Vagina (tissue), 2 donors: ENCODE measurements around the gene SYNM. TPM values are rescaled to one million over a fixed set of nuclear protein-coding genes. Genes with fewer than 3 reads are reported as not detected.

Source experiments
- DNase-seq, 2 donors: peaks; one replicate each; pipeline ENCODE4 v3.0.0-alpha.2; 2017; ENCODE audit errors: extremely low spot score in 2 of 2
- H3K27ac ChIP-seq: fragments of 200-600 bp; sonication (generic); one replicate; pipeline ENCODE4 v1.5.1; 2019
- H3K27me3 ChIP-seq: fragments of 200-600 bp; sonication (generic); one replicate; pipeline ENCODE4 v1.5.1; 2019
- H3K36me3 ChIP-seq, 2 donors: fragments of 200-600 bp; sonication (generic); one replicate each; pipeline ENCODE4 v1.5.1; 2017 to 2019
- H3K4me1 ChIP-seq: fragments of 200-600 bp; sonication (generic); one replicate; pipeline ENCODE4 v1.5.1; 2019
- H3K4me3 ChIP-seq, 2 donors: fragments of 200-600 bp; sonication (generic); 1 replicate in 1 of 2; 2 replicates in 1 of 2; pipeline ENCODE4 v1.5.1; 2016 to 2019
- H3K9me3 ChIP-seq: fragments of 200-600 bp; sonication (generic); one replicate; pipeline ENCODE4 v1.5.1; 2019
- CTCF ChIP-seq, 3 experiments: fragments of 450-650 bp in 2 of 3; fragments of 200-600 bp in 1 of 3; sonication (generic) in 1 of 3; IDR thresholded peaks; one replicate each; pipeline ENCODE4 v1.5.1; 2017 to 2019; ENCODE audit warnings: antibody characterized with exemption in 3 of 3, mild to moderate bottlenecking in 2 of 3, moderate library complexity in 2 of 3
- POLR2A ChIP-seq, 2 donors: fragments of 450-650 bp; IDR thresholded peaks; one replicate each; pipeline ENCODE4 v1.6.1; 2017; ENCODE audit warnings: antibody characterized with exemption in 2 of 2, mild to moderate bottlenecking in 2 of 2, moderate library complexity in 2 of 2
- POLR2AphosphoS5 ChIP-seq, 2 donors: sonication (generic); formaldehyde crosslinking; IDR thresholded peaks; one replicate each; pipeline ENCODE4 v1.9.0; 2017; ENCODE audit warnings: antibody characterized with exemption in 2 of 2, mild to moderate bottlenecking in 2 of 2, low read depth in 1 of 2; ENCODE audit not compliant: insufficient read depth in 1 of 2
- intact Hi-C: fragments of 100-400 bp; cut with DNase I; formaldehyde crosslinking; loops from one replicate; pipeline ENCODE4 v1.15.1; 2023
- total RNA-seq: library from RNA; depleted of rRNA; stranded (reverse); fragments of >200 nt; gene quantifications from one replicate; pipeline ENCODE4 v1.2.3, GENCODE V29; 2016

Gene SYNM, protein sequence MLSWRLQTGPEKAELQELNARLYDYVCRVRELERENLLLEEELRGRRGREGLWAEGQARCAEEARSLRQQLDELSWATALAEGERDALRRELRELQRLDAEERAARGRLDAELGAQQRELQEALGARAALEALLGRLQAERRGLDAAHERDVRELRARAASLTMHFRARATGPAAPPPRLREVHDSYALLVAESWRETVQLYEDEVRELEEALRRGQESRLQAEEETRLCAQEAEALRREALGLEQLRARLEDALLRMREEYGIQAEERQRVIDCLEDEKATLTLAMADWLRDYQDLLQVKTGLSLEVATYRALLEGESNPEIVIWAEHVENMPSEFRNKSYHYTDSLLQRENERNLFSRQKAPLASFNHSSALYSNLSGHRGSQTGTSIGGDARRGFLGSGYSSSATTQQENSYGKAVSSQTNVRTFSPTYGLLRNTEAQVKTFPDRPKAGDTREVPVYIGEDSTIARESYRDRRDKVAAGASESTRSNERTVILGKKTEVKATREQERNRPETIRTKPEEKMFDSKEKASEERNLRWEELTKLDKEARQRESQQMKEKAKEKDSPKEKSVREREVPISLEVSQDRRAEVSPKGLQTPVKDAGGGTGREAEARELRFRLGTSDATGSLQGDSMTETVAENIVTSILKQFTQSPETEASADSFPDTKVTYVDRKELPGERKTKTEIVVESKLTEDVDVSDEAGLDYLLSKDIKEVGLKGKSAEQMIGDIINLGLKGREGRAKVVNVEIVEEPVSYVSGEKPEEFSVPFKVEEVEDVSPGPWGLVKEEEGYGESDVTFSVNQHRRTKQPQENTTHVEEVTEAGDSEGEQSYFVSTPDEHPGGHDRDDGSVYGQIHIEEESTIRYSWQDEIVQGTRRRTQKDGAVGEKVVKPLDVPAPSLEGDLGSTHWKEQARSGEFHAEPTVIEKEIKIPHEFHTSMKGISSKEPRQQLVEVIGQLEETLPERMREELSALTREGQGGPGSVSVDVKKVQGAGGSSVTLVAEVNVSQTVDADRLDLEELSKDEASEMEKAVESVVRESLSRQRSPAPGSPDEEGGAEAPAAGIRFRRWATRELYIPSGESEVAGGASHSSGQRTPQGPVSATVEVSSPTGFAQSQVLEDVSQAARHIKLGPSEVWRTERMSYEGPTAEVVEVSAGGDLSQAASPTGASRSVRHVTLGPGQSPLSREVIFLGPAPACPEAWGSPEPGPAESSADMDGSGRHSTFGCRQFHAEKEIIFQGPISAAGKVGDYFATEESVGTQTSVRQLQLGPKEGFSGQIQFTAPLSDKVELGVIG (N-terminal part only)
- total RNA-seq: 62.6 TPM

DNA sequence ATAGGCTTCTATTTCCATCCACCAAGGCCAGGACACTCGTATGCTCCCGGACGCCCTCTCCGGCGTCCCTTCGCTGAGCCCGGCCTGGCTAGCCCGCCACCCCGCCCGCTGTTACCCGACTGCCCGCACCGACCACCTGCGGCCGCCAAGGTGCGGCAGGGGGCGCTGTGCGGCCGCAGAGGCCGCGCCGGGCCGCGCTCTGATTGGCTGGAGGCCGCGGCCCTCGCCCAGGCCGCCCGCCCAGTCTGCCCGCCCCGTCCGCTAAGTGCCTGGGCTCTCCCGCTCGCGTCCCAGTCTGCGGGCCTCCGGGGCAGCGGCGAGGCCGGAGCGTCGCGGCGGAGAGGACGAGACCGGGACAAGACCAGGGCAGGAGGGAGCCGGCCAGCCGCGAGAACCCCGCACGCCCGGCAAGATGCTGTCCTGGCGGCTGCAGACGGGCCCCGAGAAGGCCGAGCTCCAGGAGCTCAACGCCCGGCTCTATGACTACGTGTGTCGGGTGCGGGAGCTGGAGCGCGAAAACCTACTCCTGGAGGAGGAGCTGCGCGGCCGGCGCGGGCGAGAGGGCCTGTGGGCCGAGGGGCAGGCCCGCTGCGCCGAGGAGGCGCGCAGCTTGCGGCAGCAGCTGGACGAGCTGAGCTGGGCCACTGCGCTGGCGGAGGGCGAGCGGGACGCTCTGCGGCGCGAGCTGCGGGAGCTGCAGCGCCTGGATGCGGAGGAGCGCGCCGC is at the start of gene SYNM:
SYNM (plus strand) TSS at position 293 of the 726 bp plus-strand sequence; CDS start at position 413, 120 bp downstream.
- peak in 1 of 2 donors; percentile 53 for TF ChIP-seq POLR2A (IDR thresholded peaks at IDR 0.05)
- peak; percentile 31 to 82 (median 67) for TF ChIP-seq CTCF (IDR thresholded peaks at IDR 0.05)
- peak in 1 of 2 donors; percentile 79 for TF ChIP-seq POLR2AphosphoS5 (IDR thresholded peaks at IDR 0.05; ENCODE audit: insufficient read depth in 1 of 2, low read depth in 1 of 2)
- peak within 1 kb of the TSS; percentile 60 to 76 for H3K4me3 ChIP-seq
- H3K27me3 ChIP-seq: no peaks in the 10 kb centered on the region
- peak within 1 kb of the TSS; percentile 86 for H3K27ac ChIP-seq
- no peaks in the 10 kb centered on the region for H3K36me3 ChIP-seq
- no peaks in the 10 kb centered on the region for H3K9me3 ChIP-seq
- peak; percentile 86 to 91 for DNase-seq
- H3K4me1 ChIP-seq: peaks cover 18% of the 10 kb centered on the region
- intact Hi-C loops: loop anchor here (2.0 kb wide), 1 partner anchor 108 kb away; no protein-coding TSS in a partner anchor

- H3K27me3 ChIP-seq: no peaks in the 10 kb centered on the region
- no peak for DNase-seq
- TF ChIP-seq CTCF (IDR thresholded peaks at IDR 0.05) (no peak), POLR2A (IDR thresholded peaks at IDR 0.05) (no peak), POLR2AphosphoS5 (IDR thresholded peaks at IDR 0.05; ENCODE audit: insufficient read depth in 1 of 2, low read depth in 1 of 2) (no peak)
- no peaks in the 10 kb centered on the region for H3K9me3 ChIP-seq
- no peak overlapping the region for H3K4me3 ChIP-seq
- peaks cover 3% of the 10 kb centered on the region for H3K4me1 ChIP-seq
- H3K27ac ChIP-seq: no peak overlapping the region
- H3K36me3 ChIP-seq: no peaks in the 10 kb centered on the region
- intact Hi-C loops: loop anchor here (10.0 kb wide), 1 partner anchor 401 kb away; no protein-coding TSS in a partner anchor
Observed at GRCh38 chr15:99055555-99056134, 49.2 kb upstream of the SYNM start.

DNA sequence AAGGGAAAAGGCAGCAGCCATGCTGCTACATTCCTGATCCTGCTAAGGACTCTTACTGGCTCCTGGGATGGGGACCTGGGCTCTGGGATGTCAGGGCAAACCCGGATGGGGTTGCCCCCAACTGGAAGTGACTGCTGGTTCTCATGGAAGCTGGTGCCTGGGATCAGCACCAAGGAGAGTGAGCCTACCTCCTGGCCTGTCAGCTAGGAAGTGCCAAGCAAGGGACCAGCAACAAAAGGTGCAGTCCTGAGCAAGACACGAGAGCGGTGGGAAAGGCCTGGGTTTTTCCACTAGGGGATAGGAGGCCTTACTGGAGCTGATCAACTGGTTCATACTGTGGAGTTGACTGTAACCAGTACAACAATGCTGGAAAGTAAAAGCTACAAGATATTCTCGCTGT is 47.9 kb upstream of the SYNM start:
- Histone ChIP-seq H3K27ac (no peak overlapping the region), H3K36me3 (no peaks in the 10 kb centered on the region), H3K4me3 (no peak overlapping the region), H3K4me1 (peaks cover 3% of the 10 kb centered on the region), H3K9me3 (no peaks in the 10 kb centered on the region), H3K27me3 (no peaks in the 10 kb centered on the region)
- intact Hi-C loops: loop anchor here (10.0 kb wide), 1 partner anchor 402 kb away; no protein-coding TSS in a partner anchor
- TF ChIP-seq CTCF (IDR thresholded peaks at IDR 0.05): no peak
- no peak for TF ChIP-seq POLR2AphosphoS5 (IDR thresholded peaks at IDR 0.05; ENCODE audit: insufficient read depth in 1 of 2, low read depth in 1 of 2)
- no peak for TF ChIP-seq POLR2A (IDR thresholded peaks at IDR 0.05)
- no peak for DNase-seq
